Measurements from ENCODE around the gene TFDP1. TPM values are rescaled to one million over a fixed set of nuclear protein-coding genes. Genes with fewer than 3 reads are reported as not detected.

The TFDP1 gene
- total and polyA plus RNA-seq, 5 donors = 37.1 to 54.2 (median 50.1) TPM

GRCh38 chr13:113646376-113646775 is 61.8 kb downstream of the TFDP1 start:
- WGBS = 43% methylated on average over 11 of the region's 11 CpGs
- Histone ChIP-seq H3K4me1 (ENCODE audit: control insufficient read depth, insufficient read depth, low read length) (peaks cover 6% of the 10 kb centered on the region), H3K9me3 (ENCODE audit: control insufficient read depth, low read length) (no peaks in the 10 kb centered on the region), H3K4me3 (ENCODE audit: low read length) (no peak overlapping the region), H3K27me3 (ENCODE audit: control insufficient read depth, insufficient read depth) (no peaks in the 10 kb centered on the region), H3K27ac (ENCODE audit: low read length) (no peak overlapping the region)
- DNase-seq = peak in 1 of 3 donors; percentile 26
- intact Hi-C loops (cut with DNase I) = no loop called here
- ATAC-seq = no peak

- Histone ChIP-seq H3K9me3 (ENCODE audit: control insufficient read depth, low read length) (no peaks in the 10 kb centered on the region), H3K27ac (ENCODE audit: low read length) (no peak overlapping the region), H3K4me1 (ENCODE audit: control insufficient read depth, insufficient read depth, low read length) (peaks cover 6% of the 10 kb centered on the region), H3K27me3 (ENCODE audit: control insufficient read depth, insufficient read depth) (no peaks in the 10 kb centered on the region), H3K4me3 (ENCODE audit: low read length) (no peak overlapping the region)
- DNase-seq (peak in 2 of 3 donors; percentile 16 to 54), ATAC-seq (peak in 1 of 2 donors; percentile 25)
- 83% methylated on average over 10 of the region's 10 CpGs for WGBS
- intact Hi-C loops (cut with DNase I) = no loop called here
Observed at GRCh38 chr13:113646921-113647340, 62.4 kb downstream of the TFDP1 start.

GRCh38 chr13:113647351-113648215 is 63.0 kb downstream of the TFDP1 start:
- Histone ChIP-seq H3K4me1 (ENCODE audit: control insufficient read depth, insufficient read depth, low read length) (peaks cover 6% of the 10 kb centered on the region), H3K27ac (ENCODE audit: low read length) (peak overlapping the region; percentile 29), H3K9me3 (ENCODE audit: control insufficient read depth, low read length) (no peaks in the 10 kb centered on the region), H3K4me3 (ENCODE audit: low read length) (no peak overlapping the region), H3K27me3 (ENCODE audit: control insufficient read depth, insufficient read depth) (no peaks in the 10 kb centered on the region)
- DNase-seq (peak; percentile 88 to 97 (median 96)), ATAC-seq (peak; percentile 93 to 96)
- 55% methylated on average over 42 of the region's 42 CpGs for WGBS
- intact Hi-C loops (cut with DNase I) = no loop called here

GRCh38 chr13:113648216-113648610 is 63.7 kb downstream of the TFDP1 start:
- no peaks in the 10 kb centered on the region for H3K9me3 ChIP-seq (ENCODE audit: control insufficient read depth, low read length)
- intact Hi-C loops (cut with DNase I) = no loop called here
- DNase-seq (peak in 2 of 3 donors; percentile 44 to 47), ATAC-seq (no peak)
- 93% methylated on average over 13 of the region's 13 CpGs for WGBS
- H3K4me1 ChIP-seq (ENCODE audit: control insufficient read depth, insufficient read depth, low read length) = peaks cover 6% of the 10 kb centered on the region
- H3K27me3 ChIP-seq (ENCODE audit: control insufficient read depth, insufficient read depth) = no peaks in the 10 kb centered on the region
- H3K27ac ChIP-seq (ENCODE audit: low read length) = no peak overlapping the region
- no peak overlapping the region for H3K4me3 ChIP-seq (ENCODE audit: low read length)

- 78% methylated on average over 17 of the region's 17 CpGs for WGBS
- no peak overlapping the region for H3K4me3 ChIP-seq (ENCODE audit: low read length)
- peaks cover 6% of the 10 kb centered on the region for H3K4me1 ChIP-seq (ENCODE audit: control insufficient read depth, insufficient read depth, low read length)
- intact Hi-C loops (cut with DNase I) = no loop called here
- DNase-seq = peak in 2 of 3 donors; percentile 16 to 41
- no peak for ATAC-seq
- H3K27ac ChIP-seq (ENCODE audit: low read length) = no peak overlapping the region
- no peaks in the 10 kb centered on the region for H3K27me3 ChIP-seq (ENCODE audit: control insufficient read depth, insufficient read depth)
- no peaks in the 10 kb centered on the region for H3K9me3 ChIP-seq (ENCODE audit: control insufficient read depth, low read length)
Observed at GRCh38 chr13:113649212-113649611, 64.7 kb downstream of the TFDP1 start.

- peaks cover 6% of the 10 kb centered on the region for H3K4me1 ChIP-seq (ENCODE audit: control insufficient read depth, insufficient read depth, low read length)
- ATAC-seq (no peak), DNase-seq (peak in 2 of 3 donors; percentile 18 to 32)
- H3K9me3 ChIP-seq (ENCODE audit: control insufficient read depth, low read length) = no peaks in the 10 kb centered on the region
- no peaks in the 10 kb centered on the region for H3K27me3 ChIP-seq (ENCODE audit: control insufficient read depth, insufficient read depth)
- H3K27ac ChIP-seq (ENCODE audit: low read length) = no peak overlapping the region
- intact Hi-C loops (cut with DNase I) = no loop called here
- no peak overlapping the region for H3K4me3 ChIP-seq (ENCODE audit: low read length)
- WGBS = 91% methylated on average over 15 of the region's 15 CpGs
Observed at GRCh38 chr13:113650275-113650674, 65.7 kb downstream of the TFDP1 start.

GRCh38 chr13:113650731-113651148 is 66.2 kb downstream of the TFDP1 start:
- Histone ChIP-seq H3K4me3 (ENCODE audit: low read length) (no peak overlapping the region), H3K9me3 (ENCODE audit: control insufficient read depth, low read length) (no peaks in the 10 kb centered on the region), H3K27ac (ENCODE audit: low read length) (no peak overlapping the region), H3K27me3 (ENCODE audit: control insufficient read depth, insufficient read depth) (no peaks in the 10 kb centered on the region), H3K4me1 (ENCODE audit: control insufficient read depth, insufficient read depth, low read length) (peaks cover 6% of the 10 kb centered on the region)
- ATAC-seq (no peak), DNase-seq (peak in 2 of 3 donors; percentile 26 to 28)
- WGBS = 93% methylated on average over 16 of the region's 16 CpGs
- intact Hi-C loops (cut with DNase I) = no loop called here

- Histone ChIP-seq H3K27ac (ENCODE audit: low read length) (no peak overlapping the region), H3K9me3 (ENCODE audit: control insufficient read depth, low read length) (no peaks in the 10 kb centered on the region), H3K4me1 (ENCODE audit: control insufficient read depth, insufficient read depth, low read length) (peaks cover 6% of the 10 kb centered on the region), H3K4me3 (ENCODE audit: low read length) (no peak overlapping the region), H3K27me3 (ENCODE audit: control insufficient read depth, insufficient read depth) (no peaks in the 10 kb centered on the region)
- no peak for ATAC-seq
- WGBS = 92% methylated on average over 37 of the region's 37 CpGs
- intact Hi-C loops (cut with DNase I) = no loop called here
- DNase-seq = peak in 2 of 3 donors; percentile 43 to 51
Observed at GRCh38 chr13:113651511-113652403, 67.2 kb downstream of the TFDP1 start.

- whole genome bisulfite sequencing = 91% methylated on average over 24 of the region's 24 CpGs
- no peaks in the 10 kb centered on the region for H3K27me3 ChIP-seq (ENCODE audit: control insufficient read depth, insufficient read depth)
- no peak overlapping the region for H3K4me3 ChIP-seq (ENCODE audit: low read length)
- H3K9me3 ChIP-seq (ENCODE audit: control insufficient read depth, low read length) = no peaks in the 10 kb centered on the region
- no peak for ATAC-seq
- DNase-seq = peak in 2 of 3 donors; percentile 36 to 45
- H3K27ac ChIP-seq (ENCODE audit: low read length) = no peak overlapping the region
- peaks cover 2% of the 10 kb centered on the region for H3K4me1 ChIP-seq (ENCODE audit: control insufficient read depth, insufficient read depth, low read length)
- intact Hi-C loops (cut with DNase I) = no loop called here
Observed at GRCh38 chr13:113652404-113653263, 68.1 kb downstream of the TFDP1 start.

Measured in right cardiac atrium (tissue), 5 donors.